Neuron (in vitro differentiated cells): ENCODE measurements around the gene FHIT.

Source experiments
- H2AFZ ChIP-seq: one replicate; pipeline ENCODE4 v1.6.1; 2013; ENCODE audit warnings: low read depth, mild to moderate bottlenecking, inconsistent platforms, low read length, moderate library complexity
- H3K27me3 ChIP-seq: one replicate; pipeline ENCODE4 v1.6.1; 2013; ENCODE audit warnings: low read length; ENCODE audit not compliant: insufficient read depth
- H3K36me3 ChIP-seq: one replicate; pipeline ENCODE4 v1.6.1; 2013; ENCODE audit warnings: low read length; ENCODE audit not compliant: insufficient read depth
- H3K4me1 ChIP-seq: one replicate; pipeline ENCODE4 v1.6.1; 2013; ENCODE audit warnings: low read length; ENCODE audit not compliant: insufficient read depth
- H3K4me3 ChIP-seq: 2 replicates; pipeline ENCODE4 v1.5.1; 2013; ENCODE audit warnings: mild to moderate bottlenecking, low read length, moderate library complexity
- H3K9me3 ChIP-seq: one replicate; pipeline ENCODE4 v1.6.1; 2013; ENCODE audit warnings: low read length

The FHIT gene

GRCh38 chr3:60085649-60086048 is 1165.6 kb downstream of the FHIT start:
- H3K9me3 ChIP-seq: no peaks in the 10 kb centered on the region
- H3K36me3 ChIP-seq: no peaks in the 10 kb centered on the region
- no peaks in the 10 kb centered on the region for H3K4me1 ChIP-seq
- H3K4me3 ChIP-seq: no peak overlapping the region
- H3K27me3 ChIP-seq: no peaks in the 10 kb centered on the region
- no peak overlapping the region for H2AFZ ChIP-seq

GRCh38 chr3:60081381-60082095 is 1169.7 kb downstream of the FHIT start:
- Histone ChIP-seq H3K4me1 (no peaks in the 10 kb centered on the region), H3K4me3 (no peak overlapping the region), H3K9me3 (no peaks in the 10 kb centered on the region), H3K27me3 (no peaks in the 10 kb centered on the region), H3K36me3 (no peaks in the 10 kb centered on the region), H2AFZ (no peak overlapping the region)

- Histone ChIP-seq H3K36me3 (no peaks in the 10 kb centered on the region), H3K4me1 (no peaks in the 10 kb centered on the region), H2AFZ (no peak overlapping the region), H3K9me3 (no peaks in the 10 kb centered on the region), H3K27me3 (no peaks in the 10 kb centered on the region), H3K4me3 (no peak overlapping the region)
Measured at GRCh38 chr3:60080648-60081047, 1170.6 kb downstream of the FHIT start.

GRCh38 chr3:60079076-60079475 is 1172.2 kb downstream of the FHIT start:
- H3K27me3 ChIP-seq: no peaks in the 10 kb centered on the region
- no peak overlapping the region for H3K4me3 ChIP-seq
- H3K36me3 ChIP-seq: no peaks in the 10 kb centered on the region
- H3K4me1 ChIP-seq: no peaks in the 10 kb centered on the region
- H3K9me3 ChIP-seq: no peaks in the 10 kb centered on the region
- H2AFZ ChIP-seq: no peak overlapping the region

GRCh38 chr3:60076331-60076730 is 1174.9 kb downstream of the FHIT start:
- Histone ChIP-seq H3K36me3 (no peaks in the 10 kb centered on the region), H3K4me1 (no peaks in the 10 kb centered on the region), H3K4me3 (no peak overlapping the region), H2AFZ (no peak overlapping the region), H3K27me3 (no peaks in the 10 kb centered on the region), H3K9me3 (no peaks in the 10 kb centered on the region)

DNA sequence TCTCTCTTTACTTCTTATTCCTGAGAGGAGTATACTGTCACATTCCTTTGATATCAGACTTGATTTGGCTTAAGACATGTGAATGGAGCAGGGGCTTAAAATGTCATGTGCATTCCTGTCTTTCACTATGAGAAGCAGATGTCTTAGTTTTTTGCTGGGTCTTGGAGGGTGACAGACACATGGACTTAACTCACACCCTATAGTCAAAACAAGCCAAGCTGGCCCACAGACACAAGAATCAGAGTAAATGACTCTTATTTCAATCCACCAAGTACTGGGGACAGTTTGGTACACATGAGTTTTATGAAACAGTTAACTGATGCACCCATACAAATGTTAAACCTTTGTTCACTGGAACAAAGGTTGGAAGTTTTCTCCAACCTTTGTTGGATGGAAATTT is 1177.3 kb downstream of the FHIT start:
- Histone ChIP-seq H3K9me3 (no peaks in the 10 kb centered on the region), H3K4me3 (no peak overlapping the region), H3K4me1 (no peaks in the 10 kb centered on the region), H3K27me3 (no peaks in the 10 kb centered on the region), H2AFZ (no peak overlapping the region), H3K36me3 (no peaks in the 10 kb centered on the region)

DNA sequence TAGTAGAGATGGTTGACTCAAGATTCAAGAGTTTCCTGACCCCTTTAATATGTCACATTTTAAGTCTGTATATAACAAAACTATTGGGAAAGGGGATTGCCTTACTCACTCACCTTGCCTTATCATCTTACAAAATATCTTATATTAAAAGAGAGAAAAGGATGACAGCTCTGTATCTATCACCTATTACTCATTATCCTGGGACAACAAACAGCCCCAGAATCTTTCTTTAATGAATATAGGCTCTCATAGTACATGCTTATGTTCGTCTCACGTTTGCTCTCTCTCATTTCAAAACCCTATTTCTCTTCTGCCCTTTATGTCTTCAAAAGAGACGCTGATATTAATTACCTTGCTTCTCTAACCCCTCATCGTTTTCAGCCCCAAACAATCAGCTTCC is 1178.0 kb downstream of the FHIT start:
- Histone ChIP-seq H3K9me3 (no peaks in the 10 kb centered on the region), H3K27me3 (no peaks in the 10 kb centered on the region), H2AFZ (no peak overlapping the region), H3K4me3 (no peak overlapping the region), H3K36me3 (no peaks in the 10 kb centered on the region), H3K4me1 (no peaks in the 10 kb centered on the region)

GRCh38 chr3:60070366-60070765 is 1180.9 kb downstream of the FHIT start:
- no peak overlapping the region for H2AFZ ChIP-seq
- no peaks in the 10 kb centered on the region for H3K36me3 ChIP-seq
- no peak overlapping the region for H3K4me3 ChIP-seq
- H3K27me3 ChIP-seq: no peaks in the 10 kb centered on the region
- H3K4me1 ChIP-seq: no peaks in the 10 kb centered on the region
- H3K9me3 ChIP-seq: no peaks in the 10 kb centered on the region

GRCh38 chr3:60065227-60065868 is 1185.9 kb downstream of the FHIT start:
- H3K4me3 ChIP-seq: no peak overlapping the region

GRCh38 chr3:60064210-60065178 is 1186.8 kb downstream of the FHIT start:
- no peaks in the 10 kb centered on the region for H3K9me3 ChIP-seq
- no peak overlapping the region for H3K4me3 ChIP-seq
- H3K27me3 ChIP-seq: no peaks in the 10 kb centered on the region
- H2AFZ ChIP-seq: no peak overlapping the region
- H3K36me3 ChIP-seq: no peaks in the 10 kb centered on the region
- no peaks in the 10 kb centered on the region for H3K4me1 ChIP-seq

More at GRCh38 chr3:60065227-60065868, 1185.9 kb downstream of the FHIT start:
- no peaks in the 10 kb centered on the region for H3K9me3 ChIP-seq
- no peaks in the 10 kb centered on the region for H3K27me3 ChIP-seq
- no peak overlapping the region for H2AFZ ChIP-seq
- no peaks in the 10 kb centered on the region for H3K4me1 ChIP-seq
- H3K36me3 ChIP-seq: no peaks in the 10 kb centered on the region

DNA sequence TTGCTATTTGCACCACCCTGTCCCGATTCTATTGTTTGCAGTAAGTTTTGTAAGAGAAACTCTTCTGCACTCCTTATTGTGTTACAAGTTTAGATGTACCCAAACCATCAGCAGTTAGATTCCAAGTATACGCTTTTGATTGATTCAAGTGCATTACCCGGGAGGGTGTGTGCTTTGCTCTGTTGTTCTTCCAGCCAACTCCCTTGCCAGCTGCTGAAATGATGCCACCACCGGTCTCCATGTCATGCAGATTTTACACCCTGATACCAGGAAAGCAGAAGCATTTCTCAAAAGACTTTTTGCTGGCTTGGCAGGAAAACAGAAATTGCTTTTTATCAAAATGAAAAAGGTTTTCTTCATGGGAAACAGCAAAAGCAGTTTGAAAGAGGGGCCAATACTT is 1194.8 kb downstream of the FHIT start:
- Histone ChIP-seq H3K36me3 (no peaks in the 10 kb centered on the region), H3K27me3 (no peaks in the 10 kb centered on the region), H3K9me3 (no peaks in the 10 kb centered on the region), H3K4me1 (no peaks in the 10 kb centered on the region), H3K4me3 (no peak overlapping the region), H2AFZ (no peak overlapping the region)

- H3K9me3 ChIP-seq: no peaks in the 10 kb centered on the region
- H3K4me1 ChIP-seq: no peaks in the 10 kb centered on the region
- H2AFZ ChIP-seq: no peak overlapping the region
- no peaks in the 10 kb centered on the region for H3K36me3 ChIP-seq
- no peaks in the 10 kb centered on the region for H3K27me3 ChIP-seq
- H3K4me3 ChIP-seq: no peak overlapping the region
Measured at GRCh38 chr3:60055765-60056164, 1195.5 kb downstream of the FHIT start.
